Natural killer cell (primary cell): ENCODE data around the gene TPRA1. TPM values are rescaled to one million over a fixed set of nuclear protein-coding genes. Genes with fewer than 3 reads are reported as not detected.

Experiments used
- ATAC-seq, 3 donors: fragments of 150-1000 bp in 2 of 3; fragments of 200-7000 bp in 1 of 3; cut with Tn5 transposase; 1 replicate in 1 of 3; 2 replicates in 2 of 3; pipeline ENCODE4 v1.10.0; 2021; ENCODE audit warnings: mild to moderate bottlenecking in 2 of 3, moderate library complexity in 2 of 3
- DNase-seq, 2 donors: peaks; one replicate each; pipeline versions ENCODE4 v3.0.0 to v3.0.0-alpha.2; 2013 to 2021; ENCODE audit warnings: mixed read lengths in 1 of 2
- H3K27ac ChIP-seq: one replicate; pipeline ENCODE4 v1.5.1; 2013; ENCODE audit warnings: mild to moderate bottlenecking, low read length
- H3K27me3 ChIP-seq: one replicate; pipeline ENCODE4 v1.6.1; 2013; ENCODE audit warnings: low read length; ENCODE audit not compliant: control insufficient read depth, insufficient read depth
- H3K36me3 ChIP-seq: one replicate; pipeline ENCODE4 v1.6.1; 2013; ENCODE audit warnings: low read length; ENCODE audit not compliant: control insufficient read depth, insufficient read depth
- H3K4me1 ChIP-seq: one replicate; pipeline ENCODE4 v1.6.1; 2013; ENCODE audit warnings: low read length; ENCODE audit not compliant: control insufficient read depth, insufficient read depth
- H3K4me3 ChIP-seq: one replicate; pipeline ENCODE4 v1.5.1; 2013; ENCODE audit warnings: low read length
- H3K9me3 ChIP-seq: one replicate; pipeline ENCODE4 v1.6.1; 2013; ENCODE audit warnings: low read length; ENCODE audit not compliant: control insufficient read depth, insufficient read depth
- H3K27ac Mint-ChIP-seq, 2 donors: one replicate each; pipeline ENCODE4 v1.8.0; 2022; ENCODE audit warnings: mild to moderate bottlenecking in 2 of 2, mixed read lengths in 2 of 2, moderate library complexity in 1 of 2
- H3K27me3 Mint-ChIP-seq, 2 donors: one replicate each; pipeline ENCODE4 v1.8.0; 2022; ENCODE audit warnings: low read depth in 2 of 2, mixed read lengths in 2 of 2
- H3K36me3 Mint-ChIP-seq: one replicate; pipeline ENCODE4 v1.8.0; 2022; ENCODE audit warnings: mixed read lengths
- H3K4me1 Mint-ChIP-seq, 2 donors: one replicate each; pipeline ENCODE4 v1.8.0; 2022; ENCODE audit warnings: mixed read lengths in 2 of 2
- H3K4me3 Mint-ChIP-seq: one replicate; pipeline ENCODE4 v1.8.0; 2022; ENCODE audit warnings: mild to moderate bottlenecking, moderate library complexity, mixed read lengths
- H3K9me3 Mint-ChIP-seq, 2 donors: one replicate each; pipeline ENCODE4 v1.8.0; 2022; ENCODE audit warnings: mixed read lengths in 2 of 2
- CTCF ChIP-seq: fragments of 200-600 bp; IDR thresholded peaks from one replicate; pipeline ENCODE4 v1.8.0; 2022; ENCODE audit warnings: antibody characterized with exemption
- WGBS: methylation state at CpG from one replicate; pipeline ENCODE4 v1.1.7; 2013; ENCODE audit warnings: missing lambda C conversion rate; ENCODE audit not compliant: insufficient coverage; 5-methylcytosine and 5-hydroxymethylcytosine counted together
- intact Hi-C: fragments of 100-400 bp; cut with micrococcal nuclease; formaldehyde crosslinking; loops from one replicate; pipeline ENCODE4 v1.14.2; 2022
- total RNA-seq, 4 donors: library from RNA; stranded (reverse); fragments of 120-200 nt in 1 of 4; gene quantifications; one replicate each; pipeline versions ENCODE4 v1.2.3 to v1.2.4, GENCODE V29; 2013 to 2022

TPRA1 gene
- total RNA-seq, 3 donors from 2014 or later (not counting 1 experiment from before 2014, with no cell fraction given) = 15.4 to 22.7 (median 22.1) TPM

- Histone ChIP-seq H3K9me3 (no peaks in the 10 kb centered on the region), H3K27ac (no peak overlapping the region), H3K27me3 (no peaks in the 10 kb centered on the region), H3K4me3 (no peak overlapping the region), H3K36me3 (peaks cover 27% of the 10 kb centered on the region), H3K4me1 (no peaks in the 10 kb centered on the region)
- Mint-ChIP-seq H3K4me3 (no peak overlapping the region), H3K4me1 (peaks cover 0 to 6% of the 10 kb centered on the region in 2 donors), H3K36me3 (peaks cover 12% of the 10 kb centered on the region), H3K9me3 (no peaks in the 10 kb centered on the region), H3K27me3 (no peaks in the 10 kb centered on the region), H3K27ac (no peak overlapping the region)
- DNase-seq = no peak
- ATAC-seq = no peak
- WGBS = 92% methylated on average over 6 of the region's 6 CpGs
- intact Hi-C loops = no loop called here
- TF ChIP-seq CTCF = no peak
Measured at GRCh38 chr3:127615631-127616305, 25.2 kb upstream of the TPRA1 start.

GRCh38 chr3:127614928-127615589 lies 24.5 kb upstream of the TPRA1 start:
- no peak overlapping the region for H3K27ac ChIP-seq
- no peak for DNase-seq
- intact Hi-C loops = no loop called here
- no peak for TF ChIP-seq CTCF
- no peaks in the 10 kb centered on the region for H3K27me3 ChIP-seq
- ATAC-seq = no peak
- H3K4me3 ChIP-seq = no peak overlapping the region
- Mint-ChIP-seq H3K36me3 (peaks cover 12% of the 10 kb centered on the region), H3K27ac (no peak overlapping the region), H3K9me3 (no peaks in the 10 kb centered on the region), H3K4me1 (peaks cover 0 to 6% of the 10 kb centered on the region in 2 donors), H3K4me3 (no peak overlapping the region), H3K27me3 (no peaks in the 10 kb centered on the region)
- no peaks in the 10 kb centered on the region for H3K9me3 ChIP-seq
- H3K36me3 ChIP-seq = peaks cover 26% of the 10 kb centered on the region
- H3K4me1 ChIP-seq = no peaks in the 10 kb centered on the region
- 95% methylated on average over 3 of the region's 4 CpGs for WGBS

GRCh38 chr3:127613406-127613805 lies 22.9 kb upstream of the TPRA1 start:
- no peak for DNase-seq
- Histone ChIP-seq H3K9me3 (no peaks in the 10 kb centered on the region), H3K4me3 (no peak overlapping the region), H3K4me1 (no peaks in the 10 kb centered on the region), H3K36me3 (peaks cover 22% of the 10 kb centered on the region), H3K27ac (no peak overlapping the region), H3K27me3 (no peaks in the 10 kb centered on the region)
- H3K36me3 Mint-ChIP-seq = peaks cover 4% of the 10 kb centered on the region
- no peak for ATAC-seq
- TF ChIP-seq CTCF = no peak
- no peak overlapping the region for H3K27ac Mint-ChIP-seq
- peaks cover 5 to 6% of the 10 kb centered on the region in 2 donors for H3K4me1 Mint-ChIP-seq
- no peaks in the 10 kb centered on the region for H3K27me3 Mint-ChIP-seq
- H3K4me3 Mint-ChIP-seq = no peak overlapping the region
- intact Hi-C loops = no loop called here
- no peaks in the 10 kb centered on the region for H3K9me3 Mint-ChIP-seq
